IMR-90 (cell line): Measurements from ENCODE around the gene SLC25A15. TPM values are rescaled to one million over a fixed set of nuclear protein-coding genes. Genes with fewer than 3 reads are reported as not detected.

Experiments
- ATAC-seq: fragments of 200-7000 bp; cut with Tn5 transposase; 2 replicates; pipeline ENCODE4 v1.9.1; 2020; ENCODE audit warnings: low read depth, mild to moderate bottlenecking, moderate library complexity
- BruUV-seq: library from RNA; stranded (reverse); fragments of 400-500 nt; replicated peaks from 2 replicates; lab custom pipeline; 2021; lab: Mats Ljungman, UMichigan
- CTCF ChIA-PET: fragments of 300-600 bp; formaldehyde crosslinking; extraction: SDS; loops from one replicate; lab custom pipeline; 2021; ENCODE audit warnings: antibody characterized with exemption; lab: Yijun Ruan, JAX
- POLR2A ChIA-PET: fragments of 300-600 bp; sonication (Branson Sonifier 250); formaldehyde crosslinking; loops from one replicate; lab custom pipeline; 2022; ENCODE audit warnings: antibody characterized with exemption; ENCODE audit not compliant: unreplicated experiment; lab: Charles Lee
- DNase-seq: peaks from one replicate; pipeline ENCODE4 v3.0.0; 2013
- H2AFZ ChIP-seq: replicated peaks from 2 replicates; pipeline ENCODE3; 2013; ENCODE audit warnings: low read length, mild to moderate bottlenecking; ENCODE audit not compliant: poor library complexity
- H2AK5ac ChIP-seq: 2 replicates; pipeline ENCODE4 v1.6.1; 2013; ENCODE audit warnings: low read depth, low read length, inconsistent platforms
- H2AK9ac ChIP-seq: replicated peaks from 2 replicates; pipeline ENCODE3; 2013; ENCODE audit warnings: mild to moderate bottlenecking, low read depth, low read length, moderate library complexity; ENCODE audit not compliant: poor library complexity
- H2BK120ac ChIP-seq: 2 replicates; pipeline ENCODE4 v1.6.1; 2013; ENCODE audit warnings: low read depth, low read length, inconsistent platforms
- H2BK15ac ChIP-seq: 3 replicates; pipeline ENCODE4 v1.6.1; 2013; ENCODE audit warnings: low read depth, low read length, inconsistent platforms
- H2BK20ac ChIP-seq: 2 replicates; pipeline ENCODE4 v1.6.1; 2013; ENCODE audit warnings: low read depth, mild to moderate bottlenecking, inconsistent platforms, low read length, moderate library complexity
- H2BK5ac ChIP-seq: 2 replicates; pipeline ENCODE4 v1.6.1; 2013; ENCODE audit warnings: mild to moderate bottlenecking, low read depth, low read length, inconsistent platforms; ENCODE audit not compliant: poor library complexity, severe bottlenecking
- H3K14ac ChIP-seq: replicated peaks from 2 replicates; pipeline ENCODE4 v1.6.1; 2013; ENCODE audit warnings: low read depth, low read length, inconsistent platforms
- H3K18ac ChIP-seq: 2 replicates; pipeline ENCODE4 v1.6.1; 2013; ENCODE audit warnings: low read depth, low read length, control low read depth
- H3K23ac ChIP-seq: 2 replicates; pipeline ENCODE4 v1.6.1; 2013; ENCODE audit warnings: low read depth, low read length, inconsistent platforms
- H3K27ac ChIP-seq: 2 replicates; pipeline ENCODE4 v1.5.1; 2013; ENCODE audit warnings: mild to moderate bottlenecking, control low read depth, low read length; ENCODE audit not compliant: insufficient read depth
- H3K27me3 ChIP-seq: 2 replicates; pipeline ENCODE4 v1.6.1; 2013; ENCODE audit warnings: low read length; ENCODE audit not compliant: control insufficient read depth, insufficient read depth
- H3K36me3 ChIP-seq: 2 replicates; pipeline ENCODE4 v1.6.1; 2013; ENCODE audit warnings: low read length, mixed read lengths; ENCODE audit not compliant: control insufficient read depth, insufficient read depth
- H3K4ac ChIP-seq: 2 replicates; pipeline ENCODE4 v1.6.1; 2013; ENCODE audit warnings: low read depth, low read length, inconsistent platforms
- H3K4me1 ChIP-seq: 2 replicates; pipeline ENCODE4 v1.6.1; 2013; ENCODE audit warnings: low read length, mixed read lengths; ENCODE audit not compliant: control insufficient read depth, insufficient read depth
- H3K4me2 ChIP-seq: 2 replicates; pipeline ENCODE4 v1.6.1; 2013; ENCODE audit warnings: low read depth, mild to moderate bottlenecking, control low read depth, low read length, moderate library complexity
- H3K4me3 ChIP-seq: 2 replicates; pipeline ENCODE4 v1.5.1; 2013; ENCODE audit warnings: low read depth, mild to moderate bottlenecking, control low read depth, low read length, moderate library complexity; ENCODE audit not compliant: insufficient read depth
- H3K56ac ChIP-seq: 2 replicates; pipeline ENCODE4 v1.6.1; 2013; ENCODE audit warnings: low read length, inconsistent platforms; ENCODE audit not compliant: insufficient read depth; ENCODE audit errors: extremely low read depth
- H3K79me1 ChIP-seq, 2 experiments: 2 replicates each; pipeline ENCODE4 v1.6.1; 2013; ENCODE audit warnings: low read length in 2 of 2, inconsistent platforms in 1 of 2, low read depth in 1 of 2
- H3K9ac ChIP-seq: 2 replicates; pipeline ENCODE4 v1.6.1; 2013; ENCODE audit warnings: low read depth, low read length, control low read depth
- H3K9me1 ChIP-seq: 2 replicates; pipeline ENCODE4 v1.6.1; 2013; ENCODE audit warnings: low read length, inconsistent platforms; ENCODE audit not compliant: insufficient read depth
- H3K9me3 ChIP-seq: 2 replicates; pipeline ENCODE4 v1.6.1; 2013; ENCODE audit warnings: low read length; ENCODE audit not compliant: control insufficient read depth, insufficient read depth
- H4K20me1 ChIP-seq: 2 replicates; pipeline ENCODE4 v1.6.1; 2013; ENCODE audit warnings: low read length, inconsistent platforms; ENCODE audit not compliant: insufficient read depth
- H4K5ac ChIP-seq: 2 replicates; pipeline ENCODE4 v1.6.1; 2013; ENCODE audit warnings: mild to moderate bottlenecking, low read depth, low read length, control low read depth
- H4K8ac ChIP-seq, 2 experiments: 2 replicates each; pipeline ENCODE4 v1.6.1; 2013; ENCODE audit warnings: low read depth in 2 of 2, low read length in 2 of 2, control low read depth in 1 of 2, inconsistent platforms in 1 of 2
- H4K91ac ChIP-seq: 2 replicates; pipeline ENCODE4 v1.6.1; 2013; ENCODE audit warnings: low read depth, low read length, inconsistent platforms; ENCODE audit not compliant: insufficient read depth
- CHD1 ChIP-seq: IDR thresholded peaks from 2 replicates; pipeline ENCODE4 v1.6.1; 2012; ENCODE audit warnings: low read depth, low read length, improper control_type of control experiment
- WGBS, 2 experiments: methylation state at CpG; one replicate each; pipeline versions ENCODE4 v1.1.5 to v1.1.7; 2013; ENCODE audit warnings: missing lambda C conversion rate in 2 of 2; ENCODE audit not compliant: insufficient read length in 1 of 2; ENCODE audit errors: extremely low coverage in 2 of 2; 5-methylcytosine and 5-hydroxymethylcytosine counted together
- dilution Hi-C: fragments of 300-500 bp; cut with HindIII; formaldehyde crosslinking; loops from one replicate; pipeline ENCODE4 v1.14.3; 2018; ENCODE audit warnings: low sequenced_read_pairs; ENCODE audit not compliant: unreplicated experiment
- in situ Hi-C: fragments of 300-500 bp; cut with MboI; formaldehyde crosslinking; loops from 3 replicates; pipeline ENCODE4 v1.14.3; 2019; ENCODE audit warnings: low sequenced_read_pairs, inconsistent platforms, mixed read lengths
- intact Hi-C: fragments of 100-400 bp; cut with micrococcal nuclease; formaldehyde crosslinking; loops from 2 replicates; pipeline ENCODE4 v1.10.0; 2022
- polyA plus RNA-seq, 3 experiments: library from polyadenylated mRNA; depleted of rRNA; stranded (reverse); fragments of >200 nt; gene quantifications; 2 replicates each; pipeline ENCODE4 v1.2.3, GENCODE V29; 2012; ENCODE audit warnings: low replicate concordance in 1 of 3
- total RNA-seq: library from RNA; depleted of rRNA; stranded (reverse); fragments of >200 nt; gene quantifications from 2 replicates; pipeline ENCODE4 v1.2.3, GENCODE V29; 2012

Gene SLC25A15
- total and polyA plus RNA-seq, 2 of the 4 experiments (the other 2 are of a cell fraction) = 5.4 to 13.3 TPM

DNA sequence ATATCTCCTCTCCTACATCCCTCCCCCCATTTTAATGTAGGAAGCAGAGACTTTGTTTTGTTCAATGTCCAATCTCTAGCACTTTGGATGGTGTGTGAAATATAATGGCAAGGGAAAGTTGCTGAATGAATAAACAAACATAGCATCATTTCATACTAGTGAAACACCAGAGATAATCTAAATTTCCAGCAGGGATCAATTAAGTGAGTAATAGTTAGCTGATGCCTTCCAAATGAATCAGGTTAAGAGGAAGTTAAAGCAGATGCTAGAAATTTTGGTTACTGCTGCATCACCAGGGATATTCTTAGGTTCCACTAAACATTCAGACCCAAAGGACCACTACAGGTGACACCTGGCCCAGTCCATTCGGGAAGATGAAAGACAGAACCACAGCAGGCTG lies 26.6 kb upstream of the SLC25A15 start:
- DNase-seq = peak; percentile 65
- Histone ChIP-seq H3K4me1 (peaks cover 9% of the 10 kb centered on the region), H4K8ac (no peak overlapping the region), H3K9me3 (no peaks in the 10 kb centered on the region), H3K4ac (no peak overlapping the region), H2AK9ac (no peak overlapping the region), H2AK5ac (no peak overlapping the region), H4K20me1 (peaks cover 3% of the 10 kb centered on the region; the same call in 1 of the 2 replicates), H4K91ac (no peak overlapping the region), H3K4me3 (no peak overlapping the region), H2AFZ (no peak overlapping the region), H3K79me1 (peaks cover 7 to 11% of the 10 kb centered on the region in 2 experiments; a peak in 3 of 4 replicates), H3K56ac (no peak overlapping the region), H3K18ac (no peak overlapping the region), H3K27me3 (no peaks in the 10 kb centered on the region), H2BK20ac (no peak overlapping the region), H2BK120ac (no peak overlapping the region), H3K27ac (no peak overlapping the region), H2BK5ac (no peak overlapping the region), H3K9me1 (0 out of 2 replicates have a peak, but pooled peaks cover 3% of the 10 kb centered on the region), H3K4me2 (no peak overlapping the region; the same call in 1 of the 2 replicates), H3K23ac (no peak overlapping the region), H2BK15ac (no peak overlapping the region), H3K36me3 (peaks cover 4% of the 10 kb centered on the region), H3K9ac (no peak overlapping the region), H3K14ac (no peak overlapping the region), H4K5ac (no peak overlapping the region)
- dilution Hi-C loops (no loop called here), intact Hi-C loops (no loop called here), in situ Hi-C loops (no loop called here)
- ChIA-PET CTCF (no interaction called here), POLR2A (interaction anchor here (0.6 kb wide), 1 partner anchor 150 kb away, joined by 4 read pairs; no protein-coding TSS in a partner anchor)
- no CpG with 5 or more reads among the region's 1 CpG for WGBS, 2 experiments
- ATAC-seq = peak; percentile 51
- TF ChIP-seq CHD1 = no peak
- BruUV-seq = no TSS peak
